WTC11 (cell line): ENCODE measurements around the gene TMEM178B.

Experiments used
- ATF3 ChIP-seq: sonication (generic); formaldehyde crosslinking; conservative IDR thresholded peaks from 2 replicates; pipeline ENCODE4 v1.8.1; 2022; ENCODE audit warnings: mild to moderate bottlenecking, missing genetic modification reagents
- CTCF ChIP-seq: fragments of 200-600 bp; IDR thresholded peaks from 2 replicates; pipeline ENCODE4 v1.8.0; 2022; ENCODE audit warnings: antibody characterized with exemption
- E2F5 ChIP-seq: sonication (generic); formaldehyde crosslinking; IDR thresholded peaks from 2 replicates; pipeline ENCODE4 v1.8.1; 2022; ENCODE audit warnings: mild to moderate bottlenecking, moderate library complexity, missing genetic modification reagents
- JUN ChIP-seq: sonication (generic); formaldehyde crosslinking; IDR thresholded peaks from 2 replicates; pipeline ENCODE4 v1.8.0; 2023; ENCODE audit warnings: mild to moderate bottlenecking, missing genetic modification reagents
- PRDM15 ChIP-seq: sonication (generic); formaldehyde crosslinking; IDR thresholded peaks from 2 replicates; pipeline ENCODE4 v1.8.0; 2022; ENCODE audit warnings: missing genetic modification reagents
- RELA ChIP-seq: sonication (generic); formaldehyde crosslinking; IDR thresholded peaks from 2 replicates; pipeline ENCODE4 v1.8.1; 2022; ENCODE audit warnings: missing genetic modification reagents, mild to moderate bottlenecking, borderline replicate concordance
- ZBTB43 ChIP-seq: sonication (generic); formaldehyde crosslinking; IDR thresholded peaks from 2 replicates; pipeline ENCODE4 v1.8.1; 2023; ENCODE audit warnings: mild to moderate bottlenecking, missing genetic modification reagents
- ZNF138 ChIP-seq: sonication (generic); formaldehyde crosslinking; conservative IDR thresholded peaks from 2 replicates; pipeline ENCODE4 v1.8.1; 2022; ENCODE audit warnings: mild to moderate bottlenecking, moderate library complexity, missing genetic modification reagents
- ZNF425 ChIP-seq: fragments of 250-450 bp; sonication (Bioruptor Pico); conservative IDR thresholded peaks from 2 replicates; pipeline ENCODE4 v1.9.0; 2021; ENCODE audit warnings: mild to moderate bottlenecking

- TF ChIP-seq JUN (CRISPR knock-in tag) (no peak), CTCF (no peak), RELA (CRISPR knock-in tag) (no peak), E2F5 (CRISPR knock-in tag) (no peak), PRDM15 (CRISPR knock-in tag) (no peak), ATF3 (CRISPR knock-in tag) (no peak), ZBTB43 (no peak), ZNF138 (CRISPR knock-in tag) (no peak), ZNF425 (CRISPR knock-in tag) (no peak)
These were observed 342.9 kb downstream of the TMEM178B start for GRCh38 chr7:141416650-141417270.
